Heart left ventricle (tissue), 13 donors: ENCODE data around the gene HSCB.

Source experiments
- CTCF ChIP-seq, 12 donors: fragments of 200-600 bp; sonication (generic) in 4 of 12; IDR thresholded peaks; one replicate each; pipeline versions ENCODE4 v1.5.0 to v1.8.0; 2018 to 2022; ENCODE audit warnings: antibody characterized with exemption in 12 of 12, mild to moderate bottlenecking in 5 of 12
- POLR2A ChIP-seq, 2 donors: fragments of 450-650 bp; IDR thresholded peaks; one replicate each; pipeline ENCODE4 v1.6.1; 2017; ENCODE audit warnings: antibody characterized with exemption in 2 of 2, mild to moderate bottlenecking in 2 of 2, moderate library complexity in 2 of 2
- donor health status: ischemic (EF 13 %, LVEDD 7.1; RV severe dilation, severe dysfunction).
- donor health status: DM: no; HTN: yes; CAD: no.
- donor health status: DM: no; HTN: no; CAD: no.
- donor health status: ischemic (EF 25% LVEDD 6.9; RV normal size, moderate dysfunction).
- donor health status: ischemic (EF 25% LVEDD 5.7; RV mildly dilated, moderate dysfunction).
- donor health status: ischemic (EF 35%, LVEDD 5.7; RV mildly dilated, moderate dysfunction).
- donor health status: nonischemic (EF 11% LVEDD 7.7; RV severe dilation, severe dysfunction).
- donor health status: DM: yes; HTN: yes; CAD: no.
- donor health status: PGD.
- donor health status: ischemic (EF 29% LVEDD 5.4; RV normal size, mild dysfunction).
- donor health status: nonischemic (EF 23%, LVEDD 6.1; RV moderate dilation, normal function).

GRCh38 chr22:28771195-28771791 lies 29.5 kb downstream of the HSCB start:
- TF ChIP-seq CTCF (IDR thresholded peaks at IDR 0.05) (no peak), POLR2A (IDR thresholded peaks at IDR 0.05) (no peak)
